ENCODE data around the gene CEPT1.

The CEPT1 gene

GRCh38 chr1:111147948-111148347, 7.9 kb downstream of the CEPT1 start:
- DNase-seq = no peak

- DNase-seq = no peak
These were observed 8.4 kb downstream of the CEPT1 start for GRCh38 chr1:111148376-111148881.

- no peak for DNase-seq
These were observed 11.8 kb downstream of the CEPT1 start for GRCh38 chr1:111151838-111152237.

GRCh38 chr1:111154021-111154999, 14.3 kb downstream of the CEPT1 start:
- DNase-seq = no peak

GRCh38 chr1:111157431-111157830, 17.4 kb downstream of the CEPT1 start:
- no peak for DNase-seq

- DNase-seq = no peak
These were observed 21.9 kb downstream of the CEPT1 start for GRCh38 chr1:111161843-111162487.

- no peak for DNase-seq
These were observed 22.5 kb downstream of the CEPT1 start for GRCh38 chr1:111162488-111162880.

- DNase-seq = no peak
These were observed 23.3 kb downstream of the CEPT1 start for GRCh38 chr1:111163363-111163762.

GRCh38 chr1:111164151-111164550, 24.1 kb downstream of the CEPT1 start:
- DNase-seq = no peak

- DNase-seq = no peak
These were observed 32.4 kb downstream of the CEPT1 start for GRCh38 chr1:111172463-111172862.

- DNase-seq = no peak
These were observed 34.0 kb downstream of the CEPT1 start for GRCh38 chr1:111174070-111174469.

- DNase-seq = no peak
These were observed 35.3 kb downstream of the CEPT1 start for GRCh38 chr1:111175349-111175748.

- no peak for DNase-seq
These were observed 36.7 kb downstream of the CEPT1 start for GRCh38 chr1:111176678-111177077.

GRCh38 chr1:111179968-111180533, 40.0 kb downstream of the CEPT1 start:
- no peak for DNase-seq

- DNase-seq = no peak
These were observed 42.0 kb downstream of the CEPT1 start for GRCh38 chr1:111182052-111182451.

GRCh38 chr1:111183308-111184069, 43.5 kb downstream of the CEPT1 start:
- DNase-seq = no peak

- no peak for DNase-seq
These were observed 44.6 kb downstream of the CEPT1 start for GRCh38 chr1:111184663-111185062.

GRCh38 chr1:111190931-111191451, 51.0 kb downstream of the CEPT1 start:
- DNase-seq = no peak

- DNase-seq = no peak
These were observed 51.5 kb downstream of the CEPT1 start for GRCh38 chr1:111191496-111191895.

- DNase-seq = no peak
These were observed 52.1 kb downstream of the CEPT1 start for GRCh38 chr1:111192074-111192473.

- DNase-seq = no peak
These were observed 52.9 kb downstream of the CEPT1 start for GRCh38 chr1:111192658-111193519.

Measured in CD4-positive, alpha-beta T cell treated with Interleukin-17A for 4 hours (primary cell).